MCF 10A (cell line): ENCODE data around the gene CD300H. TPM values are rescaled to one million over a fixed set of nuclear protein-coding genes. Genes with fewer than 3 reads are reported as not detected.
A peak's percentile ranks its signal among the peaks of the same experiment; 100 is the strongest.

Experiments
- BruUV-seq: library from RNA; stranded (reverse); fragments of 400-500 nt; replicated peaks from 2 replicates; lab custom pipeline; 2021; lab: Mats Ljungman, UMichigan
- CTCF ChIA-PET: fragments of 300-600 bp; sonication (Branson Sonifier 250); formaldehyde crosslinking; extraction: SDS; loops from one replicate; lab custom pipeline; 2021; ENCODE audit warnings: antibody characterized with exemption, inconsistent platforms; lab: Yijun Ruan, JAX
- POLR2A ChIA-PET: fragments of 300-600, 350-650 bp; sonication (Branson Sonifier 250); formaldehyde crosslinking; extraction: SDS; loops from one replicate; lab custom pipeline; 2020; ENCODE audit warnings: antibody characterized with exemption, inconsistent platforms; lab: Yijun Ruan, JAX
- DNase-seq: peaks from one replicate; pipeline ENCODE4 v3.0.0-alpha.2; 2018; ENCODE audit not compliant: unreplicated experiment
- H3K27ac Mint-ChIP-seq: one replicate; pipeline ENCODE4 v1.8.0; 2022; ENCODE audit warnings: mild to moderate bottlenecking, low read depth, mixed read lengths; ENCODE audit not compliant: unreplicated experiment
- H3K27me3 Mint-ChIP-seq: one replicate; pipeline ENCODE4 v1.8.0; 2022; ENCODE audit warnings: mixed read lengths; ENCODE audit not compliant: insufficient read depth, unreplicated experiment
- H3K36me3 Mint-ChIP-seq: one replicate; pipeline ENCODE4 v1.8.0; 2022; ENCODE audit warnings: mild to moderate bottlenecking, moderate library complexity, mixed read lengths; ENCODE audit not compliant: insufficient read depth, unreplicated experiment
- H3K4me1 Mint-ChIP-seq: one replicate; pipeline ENCODE4 v1.8.0; 2022; ENCODE audit warnings: mixed read lengths; ENCODE audit not compliant: insufficient read depth, unreplicated experiment
- H3K4me3 Mint-ChIP-seq: one replicate; pipeline ENCODE4 v1.8.0; 2022; ENCODE audit warnings: mild to moderate bottlenecking, moderate library complexity, mixed read lengths; ENCODE audit not compliant: unreplicated experiment
- H3K9me3 Mint-ChIP-seq: one replicate; pipeline ENCODE4 v1.8.0; 2022; ENCODE audit warnings: mixed read lengths; ENCODE audit not compliant: unreplicated experiment
- intact Hi-C: fragments of 100-400 bp; cut with micrococcal nuclease; formaldehyde crosslinking; loops from 2 replicates; pipeline ENCODE4 v1.14.1; 2022
- total RNA-seq: library from RNA; stranded (reverse); gene quantifications from 2 replicates; pipeline ENCODE4 v1.2.3, GENCODE V29; 2022
- TF ChIP-seq, protein P1 (sequence below): fragments of 200-600 bp; IDR thresholded peaks from one replicate; pipeline ENCODE4 v1.8.0; 2022; ENCODE audit warnings: antibody characterized with exemption, mild to moderate bottlenecking; ENCODE audit not compliant: unreplicated experiment

CD300H gene
- total RNA-seq, 1 experiment from 2014 or later: not detected

DNA sequence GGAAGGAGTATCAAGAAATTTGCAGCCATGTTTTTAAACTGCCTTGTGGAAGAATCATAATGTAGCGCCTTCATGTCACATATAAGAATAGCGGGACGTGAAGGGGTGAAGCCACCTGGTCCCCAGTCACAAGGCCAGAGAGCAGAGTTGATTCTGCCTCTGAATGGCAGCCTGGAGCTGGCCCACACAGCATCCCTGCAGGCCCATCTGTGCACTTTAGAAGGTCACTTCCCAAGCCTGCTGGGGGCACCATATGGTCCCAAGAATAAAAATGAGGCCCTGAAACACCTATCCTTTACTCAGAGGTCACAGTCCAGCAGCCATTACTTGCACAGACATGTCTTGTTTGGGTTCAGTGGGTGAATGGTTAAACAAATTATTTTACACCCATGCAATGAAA, 41.2 kb upstream of the CD300H start:
- Mint-ChIP-seq H3K4me1 (peaks cover 16% of the 10 kb centered on the region), H3K27ac (no peak overlapping the region), H3K4me3 (no peak overlapping the region), H3K36me3 (no peaks in the 10 kb centered on the region), H3K27me3 (peaks cover 11% of the 10 kb centered on the region), H3K9me3 (no peaks in the 10 kb centered on the region)
- ChIA-PET POLR2A (no interaction called here), CTCF (interaction anchor here (1.0 kb wide), 1 partner anchor 238 kb away, joined by 4 read pairs; no protein-coding TSS in a partner anchor)
- no TSS peak for BruUV-seq
- no peak for DNase-seq
- TF ChIP-seq, protein P1, sequence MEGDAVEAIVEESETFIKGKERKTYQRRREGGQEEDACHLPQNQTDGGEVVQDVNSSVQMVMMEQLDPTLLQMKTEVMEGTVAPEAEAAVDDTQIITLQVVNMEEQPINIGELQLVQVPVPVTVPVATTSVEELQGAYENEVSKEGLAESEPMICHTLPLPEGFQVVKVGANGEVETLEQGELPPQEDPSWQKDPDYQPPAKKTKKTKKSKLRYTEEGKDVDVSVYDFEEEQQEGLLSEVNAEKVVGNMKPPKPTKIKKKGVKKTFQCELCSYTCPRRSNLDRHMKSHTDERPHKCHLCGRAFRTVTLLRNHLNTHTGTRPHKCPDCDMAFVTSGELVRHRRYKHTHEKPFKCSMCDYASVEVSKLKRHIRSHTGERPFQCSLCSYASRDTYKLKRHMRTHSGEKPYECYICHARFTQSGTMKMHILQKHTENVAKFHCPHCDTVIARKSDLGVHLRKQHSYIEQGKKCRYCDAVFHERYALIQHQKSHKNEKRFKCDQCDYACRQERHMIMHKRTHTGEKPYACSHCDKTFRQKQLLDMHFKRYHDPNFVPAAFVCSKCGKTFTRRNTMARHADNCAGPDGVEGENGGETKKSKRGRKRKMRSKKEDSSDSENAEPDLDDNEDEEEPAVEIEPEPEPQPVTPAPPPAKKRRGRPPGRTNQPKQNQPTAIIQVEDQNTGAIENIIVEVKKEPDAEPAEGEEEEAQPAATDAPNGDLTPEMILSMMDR: no peak
- intact Hi-C loops: no loop called here

DNA sequence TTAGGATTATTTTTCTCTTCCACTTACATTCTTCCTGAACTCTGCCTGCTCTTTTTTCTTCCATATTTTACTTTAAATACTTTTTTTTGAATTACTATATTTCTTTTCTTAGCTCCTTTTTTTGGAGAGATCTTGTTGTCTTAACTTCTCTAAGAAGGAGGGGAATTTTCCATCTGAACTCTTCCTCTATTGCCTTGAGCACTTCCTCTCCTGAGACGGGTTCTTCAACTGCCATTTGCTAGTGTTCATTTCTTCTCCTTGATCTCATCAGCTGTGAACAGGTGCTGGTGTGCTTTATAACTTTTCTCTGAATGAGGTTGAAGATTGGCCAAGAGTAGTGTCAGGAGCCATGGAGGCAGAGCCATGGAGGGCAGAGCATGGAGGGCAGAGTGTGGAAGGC, 39.9 kb upstream of the CD300H start:
- H3K4me3 Mint-ChIP-seq: no peak overlapping the region
- peaks cover 18% of the 10 kb centered on the region for H3K4me1 Mint-ChIP-seq
- no peak overlapping the region for H3K27ac Mint-ChIP-seq
- no TSS peak for BruUV-seq
- CTCF ChIA-PET: no interaction called here
- intact Hi-C loops: no loop called here
- no peaks in the 10 kb centered on the region for H3K9me3 Mint-ChIP-seq
- TF ChIP-seq, protein P1: no peak
- no peak for DNase-seq
- H3K36me3 Mint-ChIP-seq: no peaks in the 10 kb centered on the region
- peaks cover 7% of the 10 kb centered on the region for H3K27me3 Mint-ChIP-seq
- POLR2A ChIA-PET: no interaction called here

DNA sequence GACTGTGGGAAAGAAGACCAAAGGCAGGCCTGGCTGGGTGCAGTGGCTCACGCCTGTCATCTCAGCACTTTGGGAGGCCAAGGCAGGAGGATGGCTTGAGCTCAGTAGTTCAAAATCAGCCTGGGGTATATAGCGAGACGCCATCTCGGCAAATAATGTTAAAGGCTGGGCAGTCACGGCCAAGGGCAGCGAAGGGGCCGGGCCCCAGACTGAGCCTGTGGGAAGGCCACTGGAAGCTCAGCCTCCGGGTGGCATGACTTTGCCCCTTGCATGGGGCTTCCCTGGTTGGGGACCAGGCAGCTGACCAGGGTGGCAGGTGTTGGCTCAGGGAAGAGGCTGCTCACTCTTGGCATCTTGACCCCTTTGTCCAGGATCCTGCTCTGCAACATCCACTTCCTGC, 38.7 kb upstream of the CD300H start:
- Mint-ChIP-seq H3K4me1 (peaks cover 26% of the 10 kb centered on the region), H3K27me3 (no peaks in the 10 kb centered on the region), H3K9me3 (no peaks in the 10 kb centered on the region), H3K4me3 (no peak overlapping the region), H3K27ac (peak overlapping the region; percentile 90), H3K36me3 (no peaks in the 10 kb centered on the region)
- no peak for DNase-seq
- TF ChIP-seq, protein P1: no peak
- POLR2A ChIA-PET: interaction anchor here (1.2 to 1.6 kb wide), 4 partner anchors 12 to 66 kb away, joined by 3 to 11 read pairs (median 6); no protein-coding TSS in a partner anchor
- CTCF ChIA-PET: interaction anchor here (0.6 to 1.1 kb wide), 8 partner anchors 39 to 297 kb away, joined by 3 to 4 read pairs (median 3); no protein-coding TSS in a partner anchor
- intact Hi-C loops: no loop called here
- BruUV-seq: no TSS peak

DNA sequence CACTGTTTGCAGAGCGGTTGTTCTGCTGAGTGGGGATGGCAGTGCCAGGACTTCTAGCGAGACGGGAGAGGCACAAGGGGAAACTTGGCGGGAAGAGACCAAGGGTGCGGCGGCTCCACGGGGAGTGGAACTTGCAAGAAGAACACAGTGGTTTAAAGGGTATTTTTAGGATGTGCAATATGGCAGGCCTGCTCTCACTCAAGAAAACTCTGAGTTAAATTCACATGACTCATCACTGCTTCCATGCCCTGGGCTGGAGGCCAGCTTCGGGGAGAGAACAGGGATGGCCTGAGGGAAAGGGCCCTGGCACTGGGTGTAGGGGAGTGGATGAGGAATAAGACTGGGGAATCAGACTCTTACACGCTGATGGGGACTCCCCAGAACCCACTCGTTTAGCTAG, 38.1 kb upstream of the CD300H start:
- peak overlapping the region; percentile 7 for H3K4me3 Mint-ChIP-seq

More for the DNA sequence above, 38.1 kb upstream of the CD300H start:
- ChIA-PET CTCF (interaction anchor here (0.8 to 1.1 kb wide), 6 partner anchors 41 to 267 kb away, joined by 3 to 4 read pairs (median 3); no protein-coding TSS in a partner anchor), POLR2A (interaction anchor here (1.2 to 1.6 kb wide), 4 partner anchors 13 to 67 kb away, joined by 3 to 11 read pairs (median 6); no protein-coding TSS in a partner anchor)
- no peaks in the 10 kb centered on the region for H3K36me3 Mint-ChIP-seq
- peak; percentile 98 for DNase-seq
- BruUV-seq: no TSS peak
- intact Hi-C loops: no loop called here
- no peaks in the 10 kb centered on the region for H3K27me3 Mint-ChIP-seq
- H3K4me1 Mint-ChIP-seq: peaks cover 32% of the 10 kb centered on the region
- peak overlapping the region; percentile 90 for H3K27ac Mint-ChIP-seq
- TF ChIP-seq, protein P1: no peak
- H3K9me3 Mint-ChIP-seq: no peaks in the 10 kb centered on the region
